NCI-H526 treated with DMSO at 0.1 percent for 48 hours (cell line): ENCODE results near the gene ETV4.

Experiments used
- DNase-seq: peaks from one replicate; lab custom pipeline; 2025; lab: John Stamatoyannopoulos, UW

Gene ETV4

GRCh38 chr17:43572368-43572980, 26.3 kb upstream of the ETV4 start:
- DNase-seq: no peak

GRCh38 chr17:43570518-43570928, 24.4 kb upstream of the ETV4 start:
- no peak for DNase-seq

GRCh38 chr17:43568506-43569082, 22.5 kb upstream of the ETV4 start:
- DNase-seq: no peak

- no peak for DNase-seq
These were observed 17.8 kb upstream of the ETV4 start for GRCh38 chr17:43563600-43564594.

GRCh38 chr17:43562679-43563599, 16.8 kb upstream of the ETV4 start:
- no peak for DNase-seq

GRCh38 chr17:43560461-43561427, 14.6 kb upstream of the ETV4 start:
- no peak for DNase-seq

GRCh38 chr17:43559161-43559816, 13.1 kb upstream of the ETV4 start:
- DNase-seq: no peak

GRCh38 chr17:43558805-43559160, 12.6 kb upstream of the ETV4 start:
- DNase-seq: no peak

GRCh38 chr17:43556292-43556691, 10.2 kb upstream of the ETV4 start:
- DNase-seq: no peak

- no peak for DNase-seq
These were observed 8.7 kb upstream of the ETV4 start for GRCh38 chr17:43554857-43555256.

GRCh38 chr17:43553573-43553972, 7.4 kb upstream of the ETV4 start:
- DNase-seq: no peak

- DNase-seq: no peak
These were observed 6.2 kb upstream of the ETV4 start for GRCh38 chr17:43552229-43552837.

- DNase-seq: no peak
These were observed 4.6 kb upstream of the ETV4 start for GRCh38 chr17:43550754-43551153.

GRCh38 chr17:43549496-43549895, 3.4 kb upstream of the ETV4 start:
- DNase-seq: peak; percentile 93

GRCh38 chr17:43548689-43549379, 2.7 kb upstream of the ETV4 start:
- DNase-seq: no peak

- DNase-seq: no peak
These were observed 1.6 kb upstream of the ETV4 start for GRCh38 chr17:43547659-43548256.

- DNase-seq: no peak
These were observed 1.0 kb upstream of the ETV4 start for GRCh38 chr17:43547189-43547550.

- no peak for DNase-seq
These were observed 832 bp downstream of the ETV4 start for GRCh38 chr17:43545383-43545632.
